PC-3 (cell line): Measurements from ENCODE around the gene TRDMT1. TPM values are rescaled to one million over a fixed set of nuclear protein-coding genes. Genes with fewer than 3 reads are reported as not detected.

Experiments
- ATAC-seq: fragments of 200-7000 bp; cut with Tn5 transposase; 2 replicates; pipeline ENCODE4 v1.9.1; 2020; ENCODE audit warnings: mild to moderate bottlenecking, moderate library complexity
- BruUV-seq: library from RNA; stranded (reverse); fragments of 400-500 nt; replicated peaks from 2 replicates; lab custom pipeline; 2021; lab: Mats Ljungman, UMichigan
- CTCF ChIA-PET: fragments of 300-600 bp; sonication (Branson Sonifier 250); formaldehyde crosslinking; loops from one replicate; lab custom pipeline; 2022; ENCODE audit warnings: antibody characterized with exemption; lab: Charles Lee
- POLR2A ChIA-PET: fragments of 300-600 bp; sonication (Branson Sonifier 250); formaldehyde crosslinking; loops from one replicate; lab custom pipeline; 2022; ENCODE audit warnings: antibody characterized with exemption; ENCODE audit not compliant: unreplicated experiment; lab: Charles Lee
- DNase-seq: peaks from one replicate; pipeline ENCODE4 v3.0.0-alpha.2; 2015
- H2AFZ ChIP-seq: fragments of 300-600 bp; sonication (generic); 2 replicates; pipeline ENCODE4 v1.6.0; 2016; ENCODE audit warnings: antibody characterized with exemption, low read length
- H3F3A ChIP-seq: fragments of 300-600 bp; sonication (generic); one replicate; pipeline ENCODE4 v1.6.0; 2017; ENCODE audit warnings: antibody characterized with exemption, low read length, control low read depth, mild to moderate bottlenecking; ENCODE audit not compliant: unreplicated experiment
- H3K27ac ChIP-seq: fragments of 300-600 bp; sonication (generic); 2 replicates; pipeline ENCODE4 v1.5.1; 2016; ENCODE audit warnings: mild to moderate bottlenecking, low read length
- H3K27me3 ChIP-seq: fragments of 300-600 bp; sonication (generic); 2 replicates; pipeline ENCODE4 v1.6.1; 2016; ENCODE audit warnings: low read length, mixed read lengths
- H3K36me3 ChIP-seq: fragments of 300-600 bp; sonication (generic); 2 replicates; pipeline ENCODE4 v1.6.1; 2016; ENCODE audit warnings: low read depth, mixed run types, low read length, mixed read lengths
- H3K4me1 ChIP-seq: fragments of 300-600 bp; sonication (generic); 2 replicates; pipeline ENCODE4 v1.5.1; 2016; ENCODE audit warnings: low read length; ENCODE audit not compliant: insufficient read depth
- H3K4me2 ChIP-seq: fragments of 300-600 bp; sonication (generic); 2 replicates; pipeline ENCODE4 v1.6.0; 2016; ENCODE audit warnings: low read length
- H3K4me3 ChIP-seq: fragments of 300-600 bp; sonication (generic); 2 replicates; pipeline ENCODE4 v1.5.1; 2016; ENCODE audit warnings: mild to moderate bottlenecking, low read length, mixed read lengths
- H3K79me2 ChIP-seq: fragments of 300-600 bp; sonication (generic); 2 replicates; pipeline ENCODE4 v1.6.1; 2017; ENCODE audit warnings: low read length, mixed read lengths
- H3K9ac ChIP-seq: fragments of 300-600 bp; sonication (generic); 2 replicates; pipeline ENCODE4 v1.6.0; 2016; ENCODE audit warnings: mild to moderate bottlenecking, low read length
- H3K9me2 ChIP-seq: fragments of 300-600 bp; sonication (generic); replicated peaks from 2 replicates; pipeline ENCODE4 v1.6.1; 2016; ENCODE audit warnings: mixed run types, low read length, mixed read lengths
- H3K9me3 ChIP-seq: fragments of 300-600 bp; sonication (generic); 2 replicates; pipeline ENCODE4 v1.6.1; 2016; ENCODE audit warnings: low read length, mixed read lengths
- H4K20me1 ChIP-seq: fragments of 300-600 bp; sonication (generic); 2 replicates; pipeline ENCODE4 v1.6.1; 2016; ENCODE audit warnings: low read length, mixed read lengths
- EZH2 ChIP-seq: fragments of 300-600 bp; sonication (generic); IDR thresholded peaks from one replicate; pipeline ENCODE4 v1.6.1; 2017; ENCODE audit warnings: antibody characterized with exemption, mild to moderate bottlenecking, low read length; ENCODE audit not compliant: unreplicated experiment
- EZH2phosphoT487 ChIP-seq: fragments of 300-600 bp; sonication (generic); IDR thresholded peaks from 2 replicates; pipeline ENCODE4 v1.6.1; 2018; ENCODE audit warnings: mild to moderate bottlenecking, antibody characterized with exemption, low read length, borderline replicate concordance
- intact Hi-C: fragments of 100-400 bp; cut with micrococcal nuclease; formaldehyde crosslinking; loops from 2 replicates; pipeline ENCODE4 v1.9.0; 2023
- total RNA-seq: library from RNA; depleted of rRNA; stranded (reverse); fragments of >200 nt; gene quantifications from 2 replicates; pipeline ENCODE4 v1.2.3, GENCODE V29; 2014
- TF ChIP-seq, protein P1 (sequence below): fragments of 300-600 bp; sonication (generic); conservative IDR thresholded peaks from 2 replicates; pipeline ENCODE4 v1.5.1; 2017; ENCODE audit warnings: antibody characterized with exemption, low read depth, mild to moderate bottlenecking, low read length

Gene TRDMT1
- total RNA-seq, 1 experiment from 2014 or later, result 2.0 TPM

DNA sequence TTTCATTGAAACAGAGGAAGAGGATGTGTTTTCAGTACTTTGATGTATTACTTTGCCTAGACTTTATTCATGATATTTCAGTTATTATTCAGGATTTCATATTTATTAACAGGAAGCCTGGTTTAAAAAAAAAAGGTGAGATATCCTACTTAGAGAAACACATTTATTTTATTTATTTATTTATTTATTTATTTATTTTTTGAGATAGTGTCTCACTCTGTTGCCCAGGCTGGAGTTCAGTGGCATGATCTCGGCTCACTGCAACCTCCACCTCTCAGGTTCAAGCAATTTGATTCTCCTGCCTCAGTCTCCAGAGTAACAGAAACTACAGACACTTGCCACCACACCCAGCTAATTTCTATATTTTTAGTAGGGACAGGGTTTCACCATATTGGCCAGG lies 24.5 kb downstream of the TRDMT1 start:
- ATAC-seq (no peak), DNase-seq (no peak)
- TF ChIP-seq, protein P1, sequence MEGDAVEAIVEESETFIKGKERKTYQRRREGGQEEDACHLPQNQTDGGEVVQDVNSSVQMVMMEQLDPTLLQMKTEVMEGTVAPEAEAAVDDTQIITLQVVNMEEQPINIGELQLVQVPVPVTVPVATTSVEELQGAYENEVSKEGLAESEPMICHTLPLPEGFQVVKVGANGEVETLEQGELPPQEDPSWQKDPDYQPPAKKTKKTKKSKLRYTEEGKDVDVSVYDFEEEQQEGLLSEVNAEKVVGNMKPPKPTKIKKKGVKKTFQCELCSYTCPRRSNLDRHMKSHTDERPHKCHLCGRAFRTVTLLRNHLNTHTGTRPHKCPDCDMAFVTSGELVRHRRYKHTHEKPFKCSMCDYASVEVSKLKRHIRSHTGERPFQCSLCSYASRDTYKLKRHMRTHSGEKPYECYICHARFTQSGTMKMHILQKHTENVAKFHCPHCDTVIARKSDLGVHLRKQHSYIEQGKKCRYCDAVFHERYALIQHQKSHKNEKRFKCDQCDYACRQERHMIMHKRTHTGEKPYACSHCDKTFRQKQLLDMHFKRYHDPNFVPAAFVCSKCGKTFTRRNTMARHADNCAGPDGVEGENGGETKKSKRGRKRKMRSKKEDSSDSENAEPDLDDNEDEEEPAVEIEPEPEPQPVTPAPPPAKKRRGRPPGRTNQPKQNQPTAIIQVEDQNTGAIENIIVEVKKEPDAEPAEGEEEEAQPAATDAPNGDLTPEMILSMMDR, result no peak
- TF ChIP-seq EZH2phosphoT487 (no peak), EZH2 (no peak)
- Histone ChIP-seq H3K79me2 (no peaks in the 10 kb centered on the region), H3K9me3 (no peaks in the 10 kb centered on the region), H3K9ac (no peak overlapping the region), H3K27me3 (no peaks in the 10 kb centered on the region), H2AFZ (no peak overlapping the region), H3K4me1 (no peaks in the 10 kb centered on the region), H3K36me3 (no peaks in the 10 kb centered on the region), H3F3A (no peaks in the 10 kb centered on the region), H3K9me2 (no peaks in the 10 kb centered on the region), H3K4me2 (no peak overlapping the region), H3K4me3 (no peak overlapping the region), H3K27ac (no peak overlapping the region), H4K20me1 (no peaks in the 10 kb centered on the region)
- ChIA-PET CTCF (no interaction called here), POLR2A (interaction anchor here (0.8 kb wide), 1 partner anchor 380 kb away, joined by 5 read pairs; no protein-coding TSS in a partner anchor)
- BruUV-seq, result no TSS peak
- intact Hi-C loops, result loop anchor here (1.0 to 10.0 kb wide), 4 partner anchors 102 to 334 kb away; no protein-coding TSS in a partner anchor

DNA sequence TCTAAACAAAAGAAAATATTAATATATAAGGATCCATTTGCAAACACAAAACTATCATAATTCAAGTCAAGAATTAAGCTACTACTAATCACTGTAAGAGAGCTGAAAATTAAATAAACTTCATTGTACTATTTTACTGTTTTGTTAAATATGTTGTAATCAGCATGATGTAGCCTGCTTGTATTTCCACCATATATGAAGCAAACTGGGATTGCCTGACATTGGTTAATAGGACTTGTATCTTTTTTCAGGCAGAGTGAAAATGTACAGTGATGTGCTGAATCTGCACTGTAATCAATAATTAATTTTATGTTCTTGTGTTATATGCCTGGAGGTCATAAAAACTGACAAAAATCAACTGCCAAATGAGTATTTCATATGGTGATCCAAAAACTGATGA lies 25.4 kb downstream of the TRDMT1 start:
- no peaks in the 10 kb centered on the region for H3K4me1 ChIP-seq
- no peaks in the 10 kb centered on the region for H3K9me2 ChIP-seq
- no peaks in the 10 kb centered on the region for H3K9me3 ChIP-seq
- H3K36me3 ChIP-seq, result no peaks in the 10 kb centered on the region
- ChIA-PET CTCF (no interaction called here), POLR2A (interaction anchor here (0.6 to 0.8 kb wide), 2 partner anchors 18 to 381 kb away, joined by 4 to 5 read pairs; no protein-coding TSS in a partner anchor)
- no TSS peak for BruUV-seq
- no peaks in the 10 kb centered on the region for H4K20me1 ChIP-seq
- no peak overlapping the region for H2AFZ ChIP-seq
- no peaks in the 10 kb centered on the region for H3K27me3 ChIP-seq
- no peak overlapping the region for H3K9ac ChIP-seq
- H3K4me3 ChIP-seq, result no peak overlapping the region
- H3K4me2 ChIP-seq, result no peak overlapping the region
- DNase-seq (no peak), ATAC-seq (no peak)
- no peak overlapping the region for H3K27ac ChIP-seq
- TF ChIP-seq, protein P1, result no peak
- no peak for TF ChIP-seq EZH2phosphoT487
- no peak for TF ChIP-seq EZH2
- intact Hi-C loops, result loop anchor here (10.0 kb wide), 2 partner anchors 101 to 151 kb away; no protein-coding TSS in a partner anchor
- no peaks in the 10 kb centered on the region for H3F3A ChIP-seq
- H3K79me2 ChIP-seq, result no peaks in the 10 kb centered on the region

DNA sequence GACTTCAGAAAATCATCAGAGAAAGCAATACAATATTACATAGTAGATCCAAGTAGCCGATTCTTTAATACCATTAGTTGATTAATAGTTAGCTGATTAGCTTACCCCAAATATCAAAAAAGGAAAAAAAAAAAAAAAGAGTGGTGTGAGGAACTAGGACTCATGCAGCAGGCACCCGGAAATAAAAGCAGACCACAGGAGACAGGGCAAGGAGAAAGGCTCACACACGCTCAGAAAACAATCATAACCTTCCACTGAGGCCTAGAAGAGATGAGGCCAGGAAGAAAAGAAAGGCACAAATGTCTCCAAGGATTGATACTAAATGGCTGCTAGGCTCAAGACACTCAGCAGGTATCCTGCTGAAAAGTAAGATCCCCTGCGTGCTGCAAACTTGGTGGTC lies 25.9 kb downstream of the TRDMT1 start:
- BruUV-seq, result no TSS peak
- intact Hi-C loops, result loop anchor here (10.0 kb wide), 2 partner anchors 101 to 151 kb away; no protein-coding TSS in a partner anchor
- no peaks in the 10 kb centered on the region for H4K20me1 ChIP-seq
- ChIA-PET POLR2A (no interaction called here), CTCF (interaction anchor here (0.6 kb wide), 1 partner anchor 338 kb away, joined by 4 read pairs; no protein-coding TSS in a partner anchor)
- no peak overlapping the region for H3K4me3 ChIP-seq
- H3K9me3 ChIP-seq, result no peaks in the 10 kb centered on the region
- H3K79me2 ChIP-seq, result no peaks in the 10 kb centered on the region
- H3K27ac ChIP-seq, result no peak overlapping the region
- no peaks in the 10 kb centered on the region for H3K27me3 ChIP-seq
- no peak overlapping the region for H3K9ac ChIP-seq
- H3K4me2 ChIP-seq, result no peak overlapping the region
- TF ChIP-seq EZH2phosphoT487 (no peak), EZH2 (no peak)
- TF ChIP-seq, protein P1, result no peak
- H3K9me2 ChIP-seq, result no peaks in the 10 kb centered on the region
- no peak overlapping the region for H2AFZ ChIP-seq
- no peaks in the 10 kb centered on the region for H3F3A ChIP-seq
- H3K36me3 ChIP-seq, result no peaks in the 10 kb centered on the region
- H3K4me1 ChIP-seq, result no peaks in the 10 kb centered on the region
- ATAC-seq (no peak), DNase-seq (no peak)
